ENCODE data around the gene DSCAML1.

The DSCAML1 gene

GRCh38 chr11:117604336-117604995, 192.6 kb downstream of the DSCAML1 start:
- no peak for DNase-seq

GRCh38 chr11:117603932-117604331, 193.1 kb downstream of the DSCAML1 start:
- no peak for DNase-seq

- DNase-seq = no peak
Measured at GRCh38 chr11:117601006-117601708, 195.9 kb downstream of the DSCAML1 start.

DNA sequence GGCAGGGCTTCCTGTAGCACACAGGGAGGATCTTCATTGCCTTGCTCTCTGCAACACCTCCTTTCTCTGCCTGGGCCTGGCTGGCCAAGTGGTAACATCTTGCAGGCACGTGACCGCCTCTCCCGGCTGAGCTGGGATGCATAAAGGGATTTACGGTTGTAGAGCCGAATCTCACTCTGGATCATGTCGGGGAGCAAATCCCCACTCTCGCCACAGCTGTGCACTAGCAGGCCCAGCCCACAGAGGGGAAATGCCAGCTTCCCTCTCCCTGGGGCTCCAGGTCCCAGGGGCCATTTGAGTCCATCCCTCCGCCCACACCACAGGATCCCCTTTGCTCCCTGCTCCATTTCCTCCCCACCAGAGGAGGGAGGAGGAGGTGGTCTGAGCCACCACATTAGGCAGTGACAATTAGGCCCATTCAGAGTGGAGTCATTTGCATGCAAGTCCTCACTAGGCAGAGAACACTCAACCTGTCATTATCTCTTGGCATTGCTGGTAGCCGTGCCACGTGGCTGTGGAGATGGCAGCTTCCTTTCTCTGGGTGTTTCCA, 196.7 kb downstream of the DSCAML1 start:
- DNase-seq = no peak

DNA sequence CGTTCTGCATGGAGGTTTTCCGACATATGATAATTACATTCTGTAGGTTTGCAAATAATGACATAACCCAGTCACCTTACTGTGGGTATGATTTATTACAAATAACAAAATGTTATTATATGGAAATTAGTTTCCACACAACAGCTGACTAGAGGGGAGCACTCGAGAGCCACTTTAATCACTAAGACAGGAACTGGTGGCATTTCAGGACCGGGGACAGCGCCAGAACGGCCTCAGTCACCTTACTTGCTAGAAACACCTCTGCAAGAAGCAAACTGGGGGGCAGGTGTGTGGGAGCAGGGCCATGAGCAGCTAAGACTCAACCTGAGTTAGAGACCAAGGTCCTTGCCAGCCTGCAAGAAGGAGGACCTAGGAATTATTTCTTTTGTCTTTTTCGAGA, 199.9 kb downstream of the DSCAML1 start:
- peak; percentile 18 for DNase-seq

GRCh38 chr11:117595440-117595839, 201.6 kb downstream of the DSCAML1 start:
- peak; percentile 10 for DNase-seq

GRCh38 chr11:117594721-117595120, 202.3 kb downstream of the DSCAML1 start:
- DNase-seq = no peak

DNA sequence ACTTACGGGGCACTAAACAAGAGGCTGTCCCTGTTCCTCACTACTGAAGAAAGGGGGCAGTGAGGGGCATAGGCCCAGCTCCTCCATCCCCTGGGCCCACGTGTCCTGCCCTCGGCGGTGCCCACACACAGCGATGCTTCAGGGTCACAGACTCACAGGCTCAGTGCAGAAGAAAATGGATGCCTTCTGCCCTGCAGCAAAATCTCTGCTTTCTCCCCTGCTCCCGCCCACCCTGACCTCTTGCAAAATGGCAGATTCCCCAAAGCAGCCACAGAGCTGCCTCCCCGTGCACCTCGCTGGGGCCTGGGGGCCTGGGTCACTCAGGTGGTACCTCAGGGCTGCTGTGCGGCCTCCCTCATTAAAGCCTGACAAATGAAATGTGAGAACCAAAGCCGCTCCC, 204.0 kb downstream of the DSCAML1 start:
- no peak for DNase-seq

- DNase-seq = no peak
Measured at GRCh38 chr11:117591316-117592039, 205.5 kb downstream of the DSCAML1 start.

DNA sequence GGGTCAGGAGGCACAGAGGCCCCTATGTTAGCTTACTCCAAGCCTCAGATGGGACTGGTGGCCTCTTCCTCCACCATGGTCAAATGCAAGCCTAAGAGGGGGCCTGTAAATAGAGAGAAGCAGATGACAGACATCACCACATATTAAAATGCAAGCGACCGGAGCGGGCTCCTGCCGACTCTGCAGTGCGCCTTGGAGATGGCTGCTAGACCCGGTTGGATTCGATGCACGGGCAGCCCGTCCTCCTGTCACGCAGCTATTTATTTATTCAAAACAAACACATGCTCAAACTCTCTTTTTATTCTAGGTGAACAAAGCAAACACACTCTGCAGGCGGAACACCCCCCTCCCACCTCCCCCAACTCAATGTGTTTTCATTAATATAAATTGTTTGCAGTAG, 208.0 kb downstream of the DSCAML1 start:
- peak; percentile 59 for DNase-seq

- DNase-seq = peak; percentile 44
Measured at GRCh38 chr11:117588166-117588810, 208.7 kb downstream of the DSCAML1 start.

GRCh38 chr11:117587416-117587815, 209.6 kb downstream of the DSCAML1 start:
- DNase-seq = no peak

DNA sequence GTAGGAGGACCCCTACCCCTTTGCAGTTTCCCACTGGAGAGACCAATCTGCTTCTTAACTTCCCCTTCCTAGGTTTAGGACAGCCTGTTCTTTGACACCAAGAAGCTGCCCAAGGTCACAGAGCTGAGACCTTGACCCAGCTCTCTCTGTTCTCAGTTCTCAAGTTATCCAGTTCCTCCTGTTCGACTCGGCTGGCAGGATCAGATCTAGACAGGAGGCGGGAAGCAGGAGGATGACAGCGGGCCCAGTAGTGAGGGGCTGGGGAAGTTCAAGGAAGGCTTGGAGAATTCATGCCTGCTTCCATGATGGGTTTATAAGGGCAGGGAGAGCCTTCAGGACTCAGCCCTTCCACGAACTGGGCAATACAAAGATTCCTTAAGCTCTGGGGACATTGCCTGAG, 210.6 kb downstream of the DSCAML1 start:
- no peak for DNase-seq

DNA sequence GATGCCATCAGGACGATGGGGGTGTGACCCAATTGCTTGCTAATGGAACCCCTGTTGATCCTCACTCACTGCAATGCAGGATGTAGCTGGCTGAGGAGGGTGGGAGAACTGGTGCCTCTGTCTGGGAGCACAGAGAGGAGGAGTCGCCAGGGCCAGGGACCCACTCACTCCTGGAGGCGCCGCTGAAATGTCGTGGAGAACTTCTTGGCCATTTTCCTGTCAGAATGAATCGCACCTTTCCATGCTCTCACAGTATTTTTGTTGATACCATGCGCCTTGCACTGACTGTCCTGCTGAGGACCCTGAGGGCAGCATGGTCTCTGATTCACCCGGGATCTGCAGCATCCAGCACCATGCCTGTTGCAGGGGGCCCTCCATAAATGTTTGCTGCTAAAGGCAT, 211.4 kb downstream of the DSCAML1 start:
- DNase-seq = no peak

DNA sequence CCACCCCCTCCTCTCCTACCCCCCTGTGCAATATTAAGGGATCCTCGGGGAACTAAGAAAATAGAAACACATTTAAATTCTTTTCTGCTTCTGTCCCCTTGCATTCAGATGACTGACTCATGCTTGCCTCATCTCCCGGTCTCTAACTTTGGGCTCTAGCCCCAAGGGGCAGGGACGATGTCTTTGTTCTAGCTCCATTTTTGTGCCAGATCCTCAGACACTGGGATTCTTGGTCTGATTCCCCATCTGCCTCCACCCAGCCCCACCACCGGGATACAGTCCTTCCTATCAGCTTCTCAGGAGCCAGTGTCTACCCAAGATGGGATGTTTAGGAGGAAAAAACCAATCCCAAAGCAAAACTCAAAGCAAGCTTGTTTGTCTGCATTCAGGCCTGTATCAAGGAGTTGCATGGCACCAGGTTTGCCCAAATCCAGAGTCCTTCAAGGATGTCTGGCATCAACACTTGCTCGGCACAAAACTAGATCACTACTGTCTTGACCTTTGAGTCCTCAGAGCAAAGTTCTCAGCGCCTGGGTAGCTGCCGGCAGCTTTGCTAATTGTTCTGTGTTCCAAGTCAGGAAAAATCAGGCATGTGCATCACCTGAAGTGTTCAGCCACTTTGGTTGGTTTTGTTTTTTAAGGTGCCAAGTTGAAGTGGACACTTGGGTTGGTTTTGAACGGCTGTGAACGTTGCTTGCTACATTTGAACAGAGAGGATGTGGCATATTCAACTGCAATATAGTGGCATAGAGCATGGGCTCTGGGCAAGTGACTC, 212.8 kb downstream of the DSCAML1 start:
- DNase-seq = no peak

DNA sequence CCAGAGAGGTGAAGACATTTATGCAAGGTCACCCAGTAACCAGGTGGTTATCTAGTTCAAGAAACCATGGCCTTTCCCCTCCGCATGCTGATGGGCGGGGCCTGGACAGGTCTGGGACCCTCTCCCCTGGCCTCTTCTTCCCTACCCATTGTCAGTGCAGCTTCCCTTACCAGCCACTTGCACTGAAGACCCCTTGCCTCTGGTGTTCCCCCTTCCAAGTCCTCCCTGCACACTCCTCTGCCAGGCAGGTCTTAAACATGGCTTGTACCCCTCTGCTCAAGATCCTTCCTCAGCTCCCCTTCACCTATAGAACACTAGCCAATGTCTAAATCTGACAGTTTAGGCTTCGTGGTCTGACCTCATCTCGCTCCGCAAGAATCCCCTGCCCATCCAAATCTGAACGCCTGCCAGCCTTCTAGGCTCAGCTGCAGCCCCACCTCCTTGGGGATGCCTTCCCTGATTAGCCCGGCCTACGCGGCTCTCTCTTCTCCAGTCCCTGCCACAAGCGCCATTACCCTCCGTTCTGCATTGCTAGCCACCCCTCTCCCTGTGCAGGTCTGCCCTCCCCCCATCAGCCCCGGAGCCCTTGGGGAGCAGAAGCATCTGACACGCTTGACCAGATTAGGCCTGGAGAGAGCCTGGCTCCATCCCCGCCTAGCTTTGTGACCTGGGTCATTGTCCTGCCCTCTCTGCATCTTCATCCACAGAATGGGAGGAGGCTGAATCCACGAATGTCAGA, 213.8 kb downstream of the DSCAML1 start:
- DNase-seq = no peak

DNA sequence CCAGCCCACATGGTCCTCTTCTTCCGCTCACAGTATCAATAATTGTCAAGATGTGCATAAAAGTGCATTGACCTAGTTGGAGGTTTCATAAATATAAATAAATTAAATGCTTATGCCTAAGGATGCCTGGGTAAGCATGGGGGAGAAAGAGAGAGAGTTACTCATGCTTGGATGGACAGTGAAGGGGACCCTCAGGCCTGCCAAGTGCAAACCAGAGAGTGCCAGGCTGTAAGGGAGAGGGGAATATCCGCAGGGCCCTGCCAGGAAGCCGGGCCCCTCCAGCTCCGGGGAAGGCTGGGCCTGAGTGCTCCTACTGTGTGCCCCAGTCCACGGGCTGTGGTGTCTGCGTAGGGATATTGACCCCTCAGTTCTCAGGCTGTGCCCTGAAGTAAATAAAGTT, 214.6 kb downstream of the DSCAML1 start:
- DNase-seq = no peak

DNA sequence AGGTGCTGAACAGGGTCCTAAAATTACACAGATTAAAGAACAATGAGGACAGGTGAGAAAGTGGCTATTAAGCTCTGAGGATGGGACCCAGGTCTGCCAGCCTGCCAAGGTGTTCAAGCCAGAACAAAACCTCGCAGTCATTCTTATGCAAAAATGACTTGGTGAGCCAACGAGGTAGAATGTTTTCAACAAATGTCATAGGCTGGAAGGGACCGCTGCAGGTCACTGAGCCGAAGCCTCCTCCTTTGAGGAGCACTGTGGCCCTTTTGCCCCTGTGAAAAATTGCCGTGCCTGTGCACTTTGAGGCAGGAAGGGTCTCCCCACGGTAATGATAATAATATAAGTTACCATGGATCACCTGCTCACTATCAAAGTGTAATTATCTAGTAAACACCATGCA, 216.2 kb downstream of the DSCAML1 start:
- no peak for DNase-seq

DNA sequence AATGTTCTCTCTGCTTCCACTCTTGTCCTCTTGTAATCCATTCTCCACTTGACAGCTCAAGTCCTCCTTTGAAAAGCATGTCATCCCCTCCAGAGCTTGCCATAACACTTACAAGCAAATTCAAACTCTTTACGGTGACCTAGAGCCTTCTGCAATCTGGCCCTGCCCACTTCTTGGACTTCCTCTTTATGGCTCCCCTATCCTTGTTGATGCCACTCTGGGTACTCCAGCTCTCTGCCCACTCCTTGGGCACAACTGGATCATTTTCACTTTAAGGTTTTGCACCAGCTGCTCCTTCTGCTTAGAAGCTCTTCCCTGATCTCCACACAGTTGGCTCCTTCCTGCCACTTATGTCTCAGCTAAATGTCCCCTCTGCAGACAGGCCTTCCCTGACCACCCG, 217.9 kb downstream of the DSCAML1 start:
- no peak for DNase-seq

DNA sequence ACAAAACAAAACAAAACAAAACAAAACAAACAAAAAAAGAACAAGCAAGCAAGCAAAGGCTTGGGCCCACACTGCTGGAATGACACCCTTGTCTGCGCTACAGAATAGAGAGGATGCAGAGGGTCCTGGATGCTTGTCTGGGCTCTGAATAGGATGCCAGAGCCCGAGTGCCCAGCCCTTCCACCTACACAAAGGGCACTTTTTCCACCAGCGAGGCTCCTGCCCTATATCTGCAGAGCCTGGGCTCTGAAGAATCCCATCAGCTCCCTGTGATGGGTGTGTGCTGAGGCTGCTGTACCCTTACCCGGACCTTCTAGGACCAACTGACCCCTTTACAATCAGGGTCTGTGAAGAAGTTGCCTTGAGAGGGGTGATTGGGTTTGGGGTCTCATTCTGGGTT, 221.2 kb downstream of the DSCAML1 start:
- no peak for DNase-seq

- DNase-seq = no peak
Measured at GRCh38 chr11:117574551-117574950, 222.5 kb downstream of the DSCAML1 start.

DNA sequence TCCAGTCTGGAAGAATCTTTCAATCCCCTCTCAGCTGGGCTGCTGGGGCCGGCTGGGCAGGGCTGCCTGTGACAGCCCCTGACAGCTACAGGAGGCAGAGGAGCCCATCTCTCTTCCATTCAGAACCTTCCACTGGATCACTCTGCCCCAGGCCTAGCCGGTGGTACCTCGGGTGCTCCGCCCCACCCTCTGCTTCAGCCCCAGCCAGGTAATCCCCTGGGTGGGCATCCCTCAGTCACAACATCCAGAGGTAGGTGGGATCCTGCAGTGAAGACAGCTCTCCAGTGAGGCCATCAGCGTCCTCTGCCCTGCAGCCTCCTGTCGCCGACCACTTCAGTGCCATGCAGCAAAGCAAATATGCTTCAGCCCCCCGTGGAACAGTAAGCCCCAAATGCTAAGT, 223.7 kb downstream of the DSCAML1 start:
- DNase-seq = no peak

Data from DMS53 (cell line).